Renal cortical epithelial cell (primary cell): ENCODE results near the gene LRRFIP1. TPM values are rescaled to one million over a fixed set of nuclear protein-coding genes. Genes with fewer than 3 reads are reported as not detected.
A peak's percentile ranks its signal among the peaks of the same experiment; 100 is the strongest.

ENCODE experiments used
- DNase-seq: peaks from one replicate; pipeline ENCODE4 v3.0.0-alpha.2; 2011; ENCODE audit warnings: low read depth
- total RNA-seq: library from RNA; depleted of rRNA; stranded (reverse); fragments of >200 nt; gene quantifications from 2 replicates; pipeline ENCODE4 v1.2.3, GENCODE V29; 2014

LRRFIP1 gene
- total RNA-seq, 1 donor from 2014 or later: 156 TPM

DNA sequence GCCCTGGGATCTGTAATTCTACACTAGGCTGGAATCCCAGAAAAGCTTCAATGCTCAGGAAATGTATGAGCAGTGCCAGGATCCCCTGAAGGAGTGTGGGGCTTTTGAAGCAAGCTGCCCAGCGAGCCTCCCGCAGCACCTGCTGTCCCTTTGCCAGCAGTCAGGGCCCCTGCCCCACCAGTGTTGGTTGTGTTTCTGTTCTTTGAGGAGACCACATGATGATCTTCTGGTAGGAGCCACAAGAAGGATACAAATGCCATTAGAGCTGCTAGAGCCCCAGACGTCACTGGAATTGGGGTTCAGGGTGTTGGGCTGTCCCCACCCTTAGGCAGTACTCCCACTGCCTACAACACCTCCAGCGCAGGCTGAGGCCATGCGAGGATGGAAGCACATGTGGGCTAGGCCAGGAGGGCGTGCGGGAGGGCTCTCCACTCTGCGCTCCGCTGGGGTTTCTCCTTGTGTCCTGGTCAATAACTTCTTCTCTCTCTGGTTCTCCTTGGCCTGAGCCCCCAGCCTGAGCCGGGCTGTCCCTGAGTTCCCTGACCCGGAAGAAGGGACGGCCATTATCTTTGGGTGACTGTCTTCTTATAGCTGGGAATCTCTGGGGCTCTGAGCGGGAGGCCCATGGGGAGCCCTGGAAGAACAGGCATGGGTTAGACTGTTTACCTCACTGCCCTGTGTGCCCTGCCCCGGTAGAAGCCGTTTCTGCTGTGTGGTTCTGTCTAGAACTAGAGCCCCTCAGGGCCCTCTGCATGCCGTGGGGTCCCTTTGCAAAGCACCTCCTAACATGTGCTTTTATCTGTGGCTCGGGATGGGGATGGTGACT is 73.9 kb downstream of the LRRFIP1 start:
- DNase-seq: no peak

DNA sequence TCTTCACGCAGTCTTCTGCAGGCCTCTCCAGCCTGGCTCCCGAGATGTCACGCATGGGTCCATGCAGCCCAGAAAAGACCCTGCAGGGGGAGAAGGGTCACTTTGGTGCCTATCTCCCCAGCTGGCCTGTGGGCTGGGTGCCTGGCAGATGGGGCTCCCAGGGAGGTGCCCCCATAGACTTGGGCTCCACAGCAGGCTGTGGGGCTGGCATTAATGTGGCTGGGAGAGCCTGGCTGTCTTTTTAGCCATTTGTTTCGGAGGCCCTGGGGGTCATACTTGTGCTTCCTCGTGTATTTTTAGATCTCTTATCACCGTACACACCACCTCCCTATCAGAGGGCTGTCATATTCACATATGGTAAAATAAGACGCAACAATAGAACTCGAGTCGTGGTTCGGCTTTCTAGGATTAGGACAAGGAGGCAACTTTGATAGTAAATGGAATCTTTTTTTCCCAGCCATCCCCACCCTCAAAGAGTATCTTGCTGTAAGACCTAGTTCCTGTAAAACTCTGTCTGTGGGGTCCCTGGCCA is 74.5 kb downstream of the LRRFIP1 start:
- DNase-seq: no peak

DNA sequence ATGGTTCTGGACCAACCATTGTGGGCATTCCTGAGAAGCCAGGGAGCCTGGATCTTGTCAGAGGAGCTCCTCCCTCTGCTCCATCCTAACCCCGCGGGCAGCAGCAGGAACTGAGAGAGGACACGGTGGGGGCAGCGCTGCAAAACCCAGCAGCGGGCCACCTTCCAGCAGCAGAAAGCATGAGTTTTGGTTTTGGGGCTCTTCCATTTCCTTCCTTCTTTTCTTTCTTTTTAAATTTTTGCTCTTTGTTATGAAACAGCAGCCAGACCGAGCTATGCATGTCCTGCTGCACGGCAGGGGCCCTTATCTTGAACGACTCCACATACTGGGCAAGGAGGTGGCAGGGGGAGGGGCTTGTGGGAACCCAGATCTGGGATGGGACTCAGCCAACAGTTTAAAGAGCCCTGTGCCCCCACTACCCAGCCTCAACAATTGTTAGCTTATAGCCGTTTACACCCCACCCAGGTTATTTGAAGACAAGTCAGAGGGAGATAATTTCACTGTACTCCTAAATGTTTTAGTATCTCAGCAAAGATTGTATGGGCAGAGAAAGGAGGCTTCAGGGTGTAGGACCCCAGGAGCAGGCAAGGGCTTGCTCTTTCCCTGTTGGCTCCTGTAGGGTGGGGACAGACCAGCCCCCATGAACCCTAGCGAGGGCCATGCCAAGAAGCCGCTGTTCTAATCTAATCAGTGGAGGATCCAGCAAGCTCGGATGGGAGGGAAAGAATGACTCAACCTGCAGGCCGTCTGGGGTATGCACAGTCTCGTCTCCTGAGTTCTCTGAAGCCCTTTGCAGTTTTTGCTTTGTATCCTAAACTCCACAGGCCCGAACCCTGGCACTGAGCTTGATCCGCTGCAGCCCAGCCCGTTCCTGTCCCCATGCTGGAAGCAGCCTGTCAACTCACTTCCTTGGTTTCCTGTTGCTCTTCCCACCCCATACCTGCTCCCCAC is 75.3 kb downstream of the LRRFIP1 start:
- DNase-seq: peak; percentile 34

DNA sequence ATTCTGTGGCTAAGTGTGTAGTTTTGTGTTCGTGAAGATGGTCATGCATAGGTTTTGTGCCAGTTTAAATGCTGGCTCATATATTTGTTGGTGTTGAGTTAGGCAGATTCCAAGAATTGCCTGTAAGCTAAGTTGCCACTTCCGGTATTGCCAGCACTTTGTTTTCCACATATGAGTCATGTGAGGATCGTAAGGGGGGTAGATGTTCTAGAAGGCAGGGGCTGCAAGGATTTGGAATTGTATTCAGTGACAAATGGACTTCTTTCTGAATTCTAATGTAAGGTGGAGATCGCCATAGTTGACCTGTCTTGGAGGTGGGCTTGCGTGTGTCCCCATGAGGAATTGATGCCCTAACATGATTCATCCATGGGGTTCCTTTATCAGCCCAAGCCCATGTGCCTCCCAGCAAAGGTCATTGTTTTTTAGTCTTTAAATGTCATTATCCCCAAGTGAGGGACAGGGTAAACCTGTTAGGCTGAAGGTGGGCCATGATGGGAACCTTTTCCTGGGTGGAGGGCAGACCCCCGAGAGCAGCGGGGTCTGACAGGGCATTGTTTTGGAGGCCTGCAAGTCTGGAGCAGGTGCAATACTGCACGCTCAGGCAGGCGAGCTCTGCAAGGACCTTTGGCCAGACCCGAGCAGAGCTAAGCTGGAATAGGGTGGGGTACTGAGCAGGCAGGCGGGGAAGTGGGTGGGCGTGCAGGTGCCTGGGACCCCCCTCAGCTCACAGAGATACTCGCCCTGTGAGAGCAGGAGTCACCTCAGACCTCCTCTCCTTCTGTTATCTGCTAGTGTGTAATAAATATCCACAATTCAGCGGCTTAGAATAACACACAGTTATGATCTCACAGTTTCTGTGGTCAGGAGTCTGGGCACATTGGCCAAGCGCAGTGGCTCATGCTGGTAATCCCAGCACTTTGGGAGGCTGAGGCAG is 77.4 kb downstream of the LRRFIP1 start:
- peak; percentile 87 for DNase-seq

DNA sequence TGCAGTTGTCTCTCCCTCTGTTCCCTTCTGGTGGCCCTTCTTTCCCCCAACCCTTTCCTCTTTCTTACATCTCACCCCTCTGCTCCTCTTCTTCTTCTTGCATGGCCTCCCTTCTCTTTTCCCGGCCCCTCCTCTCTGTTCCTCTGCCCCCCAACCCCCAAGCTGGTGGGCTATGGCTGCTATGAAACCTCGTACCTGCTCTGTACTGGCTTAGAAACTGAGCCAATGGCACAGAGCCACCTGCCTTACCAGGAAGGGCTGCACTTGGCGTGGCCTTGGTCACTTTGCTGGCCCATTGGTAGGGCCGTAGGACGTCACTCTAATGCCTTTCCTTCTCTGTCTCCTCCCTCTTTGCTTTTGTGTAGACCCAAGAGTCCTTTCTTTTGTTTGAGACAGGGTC is 78.9 kb downstream of the LRRFIP1 start:
- DNase-seq: no peak

DNA sequence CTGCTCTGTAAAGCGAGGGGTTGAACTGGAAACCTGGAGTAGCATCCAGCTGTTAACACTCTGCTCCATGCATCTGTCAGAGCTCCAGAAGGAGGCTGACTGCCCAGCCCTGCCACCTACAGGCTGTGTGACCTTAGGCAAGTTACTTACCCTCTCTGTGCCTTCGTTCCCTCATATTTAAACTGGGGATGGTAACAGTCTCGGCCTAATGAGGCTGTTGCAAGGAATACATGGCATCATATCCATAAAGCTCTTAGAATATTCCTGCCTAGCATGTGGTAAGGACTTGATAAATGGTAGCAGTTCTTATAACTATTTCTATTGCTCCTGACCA is 80.6 kb downstream of the LRRFIP1 start:
- DNase-seq: no peak

DNA sequence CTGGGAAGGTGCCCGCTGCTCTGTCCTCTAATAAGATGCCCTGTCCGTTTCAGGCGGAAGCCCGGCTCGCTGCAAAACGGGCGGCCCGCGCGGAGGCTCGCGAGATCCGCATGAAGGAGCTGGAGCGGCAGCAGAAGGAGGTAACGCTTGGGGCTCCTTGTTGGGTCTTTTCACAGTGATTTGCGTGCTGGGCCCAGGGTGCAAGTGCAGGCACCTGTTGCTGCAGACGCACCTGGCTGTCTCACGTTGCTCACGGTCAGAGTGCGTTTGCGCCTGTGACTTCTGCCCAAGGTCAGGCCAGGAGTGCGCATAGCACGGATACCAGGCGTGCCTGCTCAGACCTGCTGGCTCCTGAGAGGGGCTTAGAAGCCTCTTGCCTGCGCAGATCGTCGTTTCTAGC is 81.1 kb downstream of the LRRFIP1 start:
- DNase-seq: no peak

DNA sequence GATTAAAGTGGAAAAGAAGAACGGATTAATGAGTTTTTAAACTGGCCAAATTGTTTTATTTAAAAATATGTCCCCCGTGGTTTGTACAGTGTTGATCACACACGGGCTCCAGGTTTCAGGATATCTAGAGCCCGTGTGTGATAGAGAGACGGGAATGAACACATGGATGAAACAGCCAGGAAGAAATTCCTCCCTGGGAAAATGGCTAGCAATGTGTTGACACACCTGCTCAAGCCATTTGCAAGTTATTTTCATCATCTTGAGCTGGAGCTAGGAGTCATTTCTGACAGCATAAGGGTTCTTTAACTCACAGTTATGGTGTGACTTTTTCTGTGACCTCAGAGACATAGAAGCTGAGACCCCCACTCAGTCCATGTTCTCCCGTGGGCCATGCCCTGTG is 81.6 kb downstream of the LRRFIP1 start:
- no peak for DNase-seq

DNA sequence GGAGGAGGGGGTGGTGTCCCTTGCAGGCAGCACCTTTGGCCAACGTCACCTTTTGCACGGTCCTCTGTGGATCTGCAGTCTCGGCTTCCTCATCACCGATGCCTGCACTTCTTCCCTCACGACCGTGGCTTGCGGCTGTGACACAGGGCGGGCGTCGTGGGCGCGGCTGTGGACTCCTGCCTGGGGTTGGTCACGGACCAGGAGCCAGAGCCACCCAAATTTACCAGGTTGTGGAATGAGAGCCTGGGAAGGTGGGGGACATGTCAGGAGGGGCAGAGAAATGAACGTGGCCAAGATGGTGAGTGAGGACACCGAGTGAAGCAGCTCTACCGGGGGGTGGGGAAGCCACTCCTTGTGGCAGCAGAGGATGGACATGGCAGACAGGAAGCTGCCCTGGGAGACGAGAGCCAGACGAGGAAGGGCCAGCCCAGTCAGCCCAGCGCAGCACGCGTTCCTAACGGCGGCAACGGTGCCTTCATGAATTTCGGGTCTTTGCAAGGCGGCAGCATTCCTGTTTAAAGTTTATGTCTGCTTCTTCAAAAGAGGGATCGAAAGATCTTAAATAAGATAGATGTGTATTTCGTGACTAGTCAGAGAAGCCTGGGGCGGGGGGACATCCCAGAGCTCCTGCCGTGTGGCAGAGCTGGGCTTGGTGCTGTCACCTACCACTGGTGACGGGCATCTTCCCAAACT is 84.2 kb downstream of the LRRFIP1 start:
- DNase-seq: no peak

DNA sequence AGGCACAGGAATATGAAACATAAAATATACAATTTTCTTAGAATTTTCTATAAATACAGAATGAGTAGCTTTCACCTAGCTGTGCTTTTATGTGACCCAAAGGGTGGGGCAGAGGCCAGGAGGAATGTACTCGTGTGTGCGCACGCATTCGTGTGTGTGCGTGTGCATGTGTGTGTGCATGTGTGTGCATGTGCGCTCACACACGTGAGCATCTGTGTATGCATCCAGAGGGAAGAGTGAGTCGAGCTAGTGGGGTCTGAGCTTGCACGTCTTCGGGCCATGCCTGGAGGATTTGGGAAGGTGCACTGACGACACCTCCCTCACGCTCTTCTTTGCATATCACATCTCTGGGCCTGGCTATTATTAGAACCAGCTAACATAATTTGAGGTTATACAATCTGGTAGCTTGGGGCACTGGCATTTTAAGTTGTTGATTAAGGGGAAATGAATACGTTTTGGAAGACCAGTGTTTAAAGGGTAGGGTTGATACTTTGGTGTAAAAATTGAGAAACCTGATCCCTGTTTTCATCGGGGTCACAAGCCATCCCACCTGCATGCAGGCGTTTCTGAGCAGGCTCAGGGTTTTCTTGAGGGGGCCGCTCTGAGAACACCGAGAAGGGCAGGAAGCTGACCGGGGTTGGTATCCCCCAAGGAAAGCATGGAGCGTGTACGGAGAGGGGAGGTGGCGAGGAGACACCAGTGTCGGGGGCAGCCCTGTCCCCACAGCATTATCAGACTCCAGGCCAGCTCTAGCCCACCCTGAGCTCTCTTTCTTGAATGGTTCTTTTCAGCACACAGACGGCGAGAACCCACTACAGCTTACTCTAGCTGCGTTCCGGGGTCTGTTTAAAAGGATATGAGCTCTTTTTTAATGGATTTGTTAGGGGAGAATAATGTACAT is 85.3 kb downstream of the LRRFIP1 start:
- DNase-seq: no peak

DNA sequence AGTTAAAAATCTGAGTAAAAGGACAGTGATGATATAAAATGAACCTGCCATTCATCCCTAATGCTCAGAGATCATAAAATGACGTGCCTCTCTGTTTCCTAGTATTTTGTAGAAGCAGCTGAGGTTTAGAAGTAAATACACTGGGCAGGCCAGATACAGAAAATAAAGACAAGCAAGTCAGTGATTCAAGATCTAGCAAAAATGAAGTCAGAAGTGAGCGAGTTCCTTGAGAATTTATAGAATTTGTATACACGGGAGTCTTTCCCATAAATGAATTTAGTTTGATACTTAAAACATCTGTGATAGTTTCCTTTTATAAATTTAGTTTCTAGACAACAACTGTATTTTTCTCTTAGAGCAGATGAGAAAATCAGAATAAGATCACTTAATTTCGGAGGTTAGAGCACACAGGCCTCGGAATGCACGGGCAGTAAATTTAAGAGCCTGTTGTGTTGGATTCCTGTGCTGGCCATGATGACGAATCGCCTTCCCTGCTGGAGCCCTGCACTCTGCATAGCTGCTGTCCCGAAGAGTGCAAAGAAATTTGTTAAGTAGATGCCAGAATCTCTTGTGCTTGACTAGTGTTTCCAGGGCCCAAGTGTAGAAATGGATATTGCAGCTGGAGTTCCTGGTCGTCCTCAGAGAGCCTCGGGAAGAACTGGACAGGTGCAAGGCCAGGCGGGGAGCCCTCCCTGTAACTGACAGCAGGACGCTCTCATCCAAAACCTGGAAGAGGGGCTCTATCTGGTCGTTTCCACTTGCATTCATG is 87.5 kb downstream of the LRRFIP1 start:
- peak; percentile 79 for DNase-seq

DNA sequence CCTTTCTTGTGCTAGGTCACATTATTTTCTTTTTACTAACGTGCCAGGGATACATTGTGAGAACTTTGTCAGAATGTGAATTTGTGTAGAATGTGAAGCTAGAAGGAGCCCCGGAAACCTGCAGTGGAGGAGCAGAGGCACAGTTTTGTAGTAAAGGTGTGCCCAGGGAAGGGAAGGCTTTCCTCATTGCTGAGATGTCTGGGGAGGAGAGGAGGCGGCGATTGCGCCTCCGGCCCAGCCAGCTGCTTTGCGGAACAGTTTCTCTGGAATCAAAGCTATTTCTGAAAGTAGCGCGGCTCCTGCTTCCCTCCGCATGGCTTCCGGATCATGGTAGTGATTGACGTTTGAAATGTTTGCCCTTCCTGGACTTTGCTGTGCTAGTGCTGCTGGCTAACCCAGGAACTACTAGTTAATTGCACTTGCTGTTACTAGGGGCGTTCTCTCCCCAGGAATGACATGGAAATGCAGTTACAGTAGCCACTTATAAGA is 88.1 kb downstream of the LRRFIP1 start:
- DNase-seq: peak; percentile 58

DNA sequence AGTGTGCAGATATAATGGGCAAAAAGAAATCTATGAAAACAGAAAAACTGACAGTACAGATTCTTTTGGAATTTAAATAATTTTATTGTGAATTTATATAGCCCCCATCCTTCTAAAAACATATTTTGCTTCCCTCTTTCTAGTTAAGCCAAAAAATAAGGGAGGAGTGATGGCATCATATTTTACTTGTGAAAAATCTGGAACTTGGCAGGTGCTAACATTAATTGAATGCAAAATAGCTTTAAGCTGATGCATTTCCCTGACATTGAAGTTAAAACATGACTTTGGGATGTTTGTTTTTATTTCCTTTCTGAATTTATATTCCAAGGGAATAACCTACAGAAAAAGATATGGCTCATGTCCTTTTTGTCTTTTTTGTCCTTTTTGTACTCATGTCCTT is 88.6 kb downstream of the LRRFIP1 start:
- DNase-seq: no peak

DNA sequence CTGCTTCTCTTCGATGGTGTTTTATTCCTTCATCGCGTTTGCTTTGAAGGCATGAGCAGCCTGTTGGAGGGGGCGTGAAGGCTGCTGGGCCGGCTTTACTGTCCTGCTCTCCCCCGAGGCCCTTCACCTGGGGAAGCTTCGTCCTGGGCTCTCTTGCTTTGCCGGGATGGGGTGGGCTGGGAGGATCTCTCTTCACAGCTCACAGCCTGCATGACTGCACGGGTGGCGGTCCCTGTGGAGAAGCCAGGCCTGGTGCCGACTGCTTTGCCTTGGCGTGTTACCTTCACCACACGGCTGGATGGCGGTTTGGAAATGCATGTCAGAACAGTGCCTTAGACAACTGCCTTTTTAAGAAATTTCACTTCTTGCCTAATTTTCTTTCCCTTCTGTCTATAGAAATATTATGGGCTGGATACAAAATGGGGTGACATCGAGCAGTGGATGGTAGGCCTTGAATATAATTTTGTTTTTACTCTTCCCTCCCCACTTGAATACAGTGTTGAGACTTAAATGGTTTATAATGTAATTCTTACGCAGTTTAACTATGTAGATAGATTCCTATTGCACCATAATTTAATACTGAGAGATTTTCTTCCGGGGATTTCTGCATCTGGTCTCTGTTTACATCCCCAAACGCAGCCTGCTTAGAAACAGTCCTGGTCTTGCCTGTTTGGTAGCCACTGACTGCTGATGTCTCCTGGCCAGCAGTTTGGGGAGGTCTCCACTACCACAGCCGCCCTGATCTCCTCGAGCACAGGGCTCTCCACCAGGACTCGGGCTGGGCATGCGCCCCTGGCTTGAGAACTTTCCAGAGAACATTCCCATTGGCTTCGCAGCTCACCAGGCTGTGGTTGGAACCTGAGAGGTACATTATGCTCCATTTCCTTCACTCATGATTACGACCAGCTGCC is 90.2 kb downstream of the LRRFIP1 start:
- DNase-seq: no peak

DNA sequence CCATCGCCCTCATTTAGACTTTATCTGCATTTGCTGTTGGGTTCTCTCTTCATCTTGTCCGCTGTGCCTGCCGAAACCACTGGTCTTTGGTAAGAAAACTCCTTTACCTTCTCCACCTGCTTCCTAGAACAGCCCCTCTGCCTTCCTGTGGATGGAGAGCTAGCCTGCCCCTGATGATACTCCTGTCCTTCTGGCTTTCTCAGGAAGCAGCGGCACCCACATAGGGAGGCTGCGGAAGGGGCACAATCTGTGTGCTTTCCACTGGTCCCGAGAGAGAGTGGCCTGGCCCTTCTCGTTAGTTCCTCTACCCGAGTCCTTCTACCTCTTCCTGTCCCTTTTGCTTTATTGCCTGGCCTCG is 90.9 kb downstream of the LRRFIP1 start:
- DNase-seq: no peak

DNA sequence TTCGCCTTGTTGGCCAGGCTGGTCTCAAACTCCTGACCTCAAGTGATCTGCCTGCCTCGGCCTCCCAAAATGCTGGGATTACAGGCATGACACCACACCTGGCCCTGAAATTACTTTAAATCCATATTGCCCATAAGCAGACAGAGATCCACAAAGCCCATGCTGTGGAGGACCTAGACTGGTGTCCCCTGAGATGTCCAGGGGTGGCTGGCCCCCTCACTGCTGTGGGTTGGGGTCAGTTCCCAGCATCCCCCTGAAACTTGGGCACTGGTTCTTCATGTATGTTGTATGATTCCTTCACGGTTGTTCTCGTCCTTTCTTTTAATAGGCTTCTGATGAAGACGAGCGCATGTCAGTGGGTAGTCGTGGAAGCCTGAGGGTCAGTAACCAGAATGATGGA is 93.1 kb downstream of the LRRFIP1 start:
- no peak for DNase-seq

DNA sequence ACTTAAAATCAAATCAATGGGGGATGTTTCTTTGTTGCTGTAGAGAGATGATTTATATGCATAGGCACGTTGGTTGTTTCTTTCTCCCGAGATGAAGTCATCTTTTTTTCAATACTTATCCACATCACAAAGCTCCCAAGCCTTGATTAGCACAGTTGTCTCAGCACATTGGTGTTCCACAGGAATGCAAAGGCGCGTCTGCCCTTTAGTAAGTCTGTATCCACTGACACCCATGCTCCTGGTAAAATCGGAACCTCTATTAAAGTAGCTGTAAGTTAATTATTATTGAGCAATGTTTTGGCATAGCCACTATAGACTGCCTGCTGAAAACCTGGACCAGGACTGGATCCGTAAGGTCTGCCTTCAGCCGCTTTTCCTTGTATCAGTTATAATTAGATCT is 93.6 kb downstream of the LRRFIP1 start:
- DNase-seq: peak; percentile 96

DNA sequence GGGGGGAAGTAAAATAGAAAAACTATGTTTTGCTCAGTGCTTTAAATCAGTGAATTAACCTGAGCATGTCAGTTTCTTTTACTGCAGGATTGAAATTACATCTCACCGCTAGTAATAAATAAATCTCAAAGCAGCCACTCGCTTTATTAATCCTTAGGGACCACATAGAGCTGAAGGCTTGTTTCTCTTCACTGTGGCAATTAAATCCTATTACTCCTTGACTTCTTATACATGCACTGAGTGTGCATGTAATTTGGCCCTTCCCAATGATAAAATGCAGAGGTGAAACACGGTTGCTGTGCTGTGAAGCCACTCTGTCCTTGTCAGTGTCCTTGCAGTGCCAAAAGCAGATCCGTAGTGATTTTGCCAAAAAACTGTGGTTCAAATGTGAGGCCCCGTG is 94.1 kb downstream of the LRRFIP1 start:
- DNase-seq: no peak
